ENCODE measurements around the gene TENT5A. TPM values are rescaled to one million over a fixed set of nuclear protein-coding genes. Genes with fewer than 3 reads are reported as not detected.

Gene TENT5A
- total RNA-seq, 1 donor from 2014 or later = 15.2 TPM

DNA sequence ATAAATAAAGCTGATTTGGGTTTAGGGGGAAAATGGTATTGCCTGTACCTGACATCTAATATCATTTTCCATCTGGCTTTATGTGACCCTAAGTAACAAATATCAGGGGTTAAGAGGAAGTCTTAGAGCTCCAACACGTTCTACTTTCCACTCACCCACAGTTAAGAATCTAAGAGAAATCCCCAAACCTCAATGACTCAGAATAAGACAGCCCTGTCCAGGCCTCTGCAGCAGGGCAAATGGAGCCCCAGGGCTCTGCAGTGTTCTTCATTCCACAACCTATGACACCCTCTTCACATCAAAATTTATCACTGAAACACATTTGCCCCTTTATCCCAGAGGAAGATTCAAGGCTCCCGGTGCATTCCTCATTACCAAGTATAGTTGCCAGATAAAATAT lies 20.3 kb upstream of the TENT5A start:
- no peak for DNase-seq (ENCODE audit: low spot score)

DNA sequence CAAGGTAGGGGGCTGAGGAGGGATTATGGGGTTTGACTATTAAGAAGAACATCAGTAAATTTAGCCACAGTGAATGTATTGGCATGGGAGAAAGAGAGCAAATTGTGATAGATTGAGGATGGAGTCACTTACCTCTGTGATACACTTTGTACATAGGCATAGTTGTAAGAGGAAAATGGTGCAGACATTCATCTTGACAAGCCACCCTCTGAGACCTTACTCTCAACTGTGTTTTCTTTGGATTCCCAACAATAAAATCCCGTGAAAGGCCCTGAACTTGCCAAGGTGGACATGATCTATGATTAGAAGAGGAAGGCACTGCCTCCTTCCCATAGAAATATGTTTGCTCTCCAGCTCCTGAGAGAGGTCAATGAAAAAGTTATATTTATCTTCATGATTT lies 18.6 kb upstream of the TENT5A start:
- no peak for DNase-seq (ENCODE audit: low spot score)

DNA sequence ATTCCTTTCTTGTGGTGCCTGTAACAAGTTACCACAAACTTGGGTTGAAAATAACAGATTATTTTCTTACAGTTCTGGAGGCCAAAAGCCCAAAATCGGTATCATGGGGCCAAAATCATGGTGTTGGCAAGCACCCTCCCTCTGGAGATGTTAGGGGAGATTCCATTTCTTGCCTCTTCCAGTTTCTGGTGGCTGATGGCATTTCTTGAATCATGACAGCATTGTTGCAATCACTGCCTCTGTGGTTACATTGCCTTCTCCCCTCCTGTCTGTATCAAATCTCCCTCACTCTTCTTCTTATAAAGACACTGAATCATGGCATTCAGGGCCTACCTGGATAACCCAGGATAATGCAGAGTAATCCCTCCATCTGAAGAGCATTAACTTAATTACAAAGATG lies 17.9 kb upstream of the TENT5A start:
- no peak for DNase-seq (ENCODE audit: low spot score)

GRCh38 chr6:81769824-81770223 lies 17.3 kb upstream of the TENT5A start:
- DNase-seq (ENCODE audit: low spot score) = no peak

GRCh38 chr6:81768150-81768942 lies 15.9 kb upstream of the TENT5A start:
- no peak for DNase-seq (ENCODE audit: low spot score)

DNA sequence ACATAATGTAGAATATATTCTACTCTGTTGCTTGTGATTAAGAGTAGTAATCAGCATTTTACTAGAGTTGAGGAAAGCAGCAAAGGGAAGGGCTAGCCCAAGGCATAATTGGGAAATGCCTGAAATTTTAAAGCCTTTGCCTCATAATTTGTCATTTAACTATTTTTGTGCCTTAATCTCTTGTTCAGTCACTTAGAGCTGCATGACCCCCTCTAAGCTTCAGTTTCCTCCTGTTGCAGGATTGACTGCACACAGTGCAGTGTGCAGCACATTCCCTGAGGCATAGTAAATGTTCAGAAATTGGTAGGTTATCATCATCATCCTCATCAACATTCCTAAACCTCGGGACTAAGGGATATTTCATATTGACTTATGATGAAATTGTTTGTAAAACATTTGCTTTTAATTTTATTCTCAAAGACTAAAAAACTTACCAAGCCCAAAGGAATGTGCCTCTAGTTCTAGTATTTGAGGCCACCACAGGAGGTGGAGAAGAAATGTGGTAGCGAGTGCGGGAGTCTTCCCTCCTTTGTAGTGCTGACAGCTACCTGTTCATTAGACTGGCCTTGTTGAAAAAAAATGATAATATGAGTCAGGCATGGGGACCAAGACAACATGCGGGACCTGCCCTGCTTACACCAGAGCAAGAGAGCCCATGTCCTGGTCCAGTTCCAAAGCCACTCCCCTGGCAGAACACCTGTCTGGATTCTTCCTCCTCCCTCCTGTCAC lies 14.8 kb upstream of the TENT5A start:
- DNase-seq (ENCODE audit: low spot score) = no peak

GRCh38 chr6:81766482-81767069 lies 14.1 kb upstream of the TENT5A start:
- no peak for DNase-seq (ENCODE audit: low spot score)

- DNase-seq (ENCODE audit: low spot score) = no peak
Observed at GRCh38 chr6:81764531-81764930, 12.1 kb upstream of the TENT5A start.

DNA sequence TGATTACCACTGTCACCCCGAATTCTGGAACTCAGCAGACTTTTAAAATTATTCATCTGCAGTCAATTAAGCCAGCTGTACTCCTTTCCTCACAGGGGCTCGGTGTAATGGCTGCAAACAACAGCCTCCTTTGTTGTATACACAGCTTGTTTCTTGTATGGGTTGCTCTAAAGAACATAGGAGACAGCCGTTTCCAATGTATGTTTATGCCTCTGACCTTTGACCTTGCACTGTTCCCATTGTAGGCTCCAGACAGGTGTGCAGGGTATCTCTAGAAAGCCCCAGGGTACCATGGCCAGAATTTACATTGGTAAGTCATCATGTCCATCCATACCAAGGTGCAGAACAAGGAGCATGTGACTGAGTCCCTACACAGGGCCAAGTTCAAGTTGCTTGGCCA lies 11.5 kb upstream of the TENT5A start:
- no peak for DNase-seq (ENCODE audit: low spot score)

- no peak for DNase-seq (ENCODE audit: low spot score)
Observed at GRCh38 chr6:81763051-81763450, 10.6 kb upstream of the TENT5A start.

- DNase-seq (ENCODE audit: low spot score) = no peak
Observed at GRCh38 chr6:81762606-81763005, 10.1 kb upstream of the TENT5A start.

DNA sequence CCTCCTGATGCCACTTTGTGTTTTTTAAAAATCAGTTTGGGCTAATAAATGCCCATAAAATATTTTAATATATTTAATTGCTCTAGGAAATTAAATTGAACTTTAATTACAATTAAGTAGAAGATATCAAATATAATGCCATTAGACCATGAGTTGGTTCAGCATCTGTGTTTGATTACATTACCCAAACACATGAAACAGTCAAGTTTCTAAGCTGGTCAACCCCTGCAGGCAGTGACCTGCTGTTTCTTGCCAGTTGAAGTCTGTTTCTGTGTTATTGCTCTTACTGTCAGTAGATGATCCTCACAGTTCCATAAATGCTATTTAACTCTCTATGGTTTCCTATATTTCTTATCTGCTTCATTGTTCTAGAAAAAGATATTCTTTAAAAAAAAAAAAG lies 9.7 kb upstream of the TENT5A start:
- no peak for DNase-seq (ENCODE audit: low spot score)

DNA sequence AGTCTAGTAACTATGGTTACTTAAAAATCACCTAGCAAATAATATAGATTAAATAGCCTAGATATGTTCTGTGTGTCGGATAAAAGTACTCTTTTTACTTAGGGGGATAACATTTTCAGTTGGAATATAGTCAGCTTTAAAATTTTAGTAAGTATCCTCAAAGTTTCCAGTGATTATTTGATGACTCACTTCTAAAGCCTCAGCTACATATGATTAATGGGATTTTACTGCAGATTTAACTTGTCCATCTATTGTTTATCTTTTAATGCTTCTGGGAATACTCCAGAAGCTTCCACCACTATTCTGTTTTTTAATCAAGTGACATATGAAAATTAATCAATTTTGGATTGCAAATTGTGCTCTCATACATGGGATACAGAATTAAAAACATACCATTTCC lies 8.7 kb upstream of the TENT5A start:
- no peak for DNase-seq (ENCODE audit: low spot score)

- no peak for DNase-seq (ENCODE audit: low spot score)
Observed at GRCh38 chr6:81759782-81760181, 7.3 kb upstream of the TENT5A start.

- no peak for DNase-seq (ENCODE audit: low spot score)
Observed at GRCh38 chr6:81758221-81758620, 5.7 kb upstream of the TENT5A start.

- no peak for DNase-seq (ENCODE audit: low spot score)
Observed at GRCh38 chr6:81756690-81757089, 4.2 kb upstream of the TENT5A start.

DNA sequence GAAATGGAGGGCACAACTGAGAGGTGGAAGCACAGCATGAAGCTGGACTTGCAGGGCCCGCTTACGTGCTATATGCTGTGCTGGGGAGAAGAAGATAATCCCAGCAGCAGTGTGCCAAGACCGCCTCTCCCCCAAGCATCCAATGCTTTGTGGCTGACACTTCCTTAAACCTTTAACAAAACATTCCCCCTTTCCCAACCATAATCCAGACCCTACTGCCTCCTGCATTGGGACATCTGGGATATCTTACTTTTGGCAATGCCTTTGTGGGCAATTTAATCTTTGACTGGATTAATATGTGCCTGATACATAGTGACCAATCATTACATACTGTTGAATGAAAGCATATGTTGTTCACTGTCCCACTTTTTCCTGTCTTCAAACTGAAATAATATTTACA lies 3.1 kb upstream of the TENT5A start:
- DNase-seq (ENCODE audit: low spot score) = no peak

DNA sequence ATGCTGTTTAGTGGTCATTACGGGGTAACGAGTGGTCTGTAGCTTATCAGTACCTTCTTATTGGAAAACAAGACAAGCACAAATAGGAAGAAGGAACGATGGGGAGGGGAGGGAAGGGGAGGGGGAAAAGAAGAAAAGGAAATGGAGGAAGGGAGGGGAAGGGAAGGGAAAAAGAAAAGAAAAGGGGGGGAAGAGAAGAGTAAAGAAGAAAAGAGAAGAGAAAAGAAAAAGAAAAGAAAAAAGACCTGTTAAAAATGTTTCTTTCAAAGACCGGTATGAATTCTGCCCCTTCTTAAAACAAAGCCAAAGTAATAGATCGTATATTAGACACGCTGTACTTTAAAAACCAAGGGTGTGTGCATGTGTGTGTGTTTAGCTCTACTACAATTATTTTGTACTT lies 2.4 kb upstream of the TENT5A start:
- no peak for DNase-seq (ENCODE audit: low spot score)

DNA sequence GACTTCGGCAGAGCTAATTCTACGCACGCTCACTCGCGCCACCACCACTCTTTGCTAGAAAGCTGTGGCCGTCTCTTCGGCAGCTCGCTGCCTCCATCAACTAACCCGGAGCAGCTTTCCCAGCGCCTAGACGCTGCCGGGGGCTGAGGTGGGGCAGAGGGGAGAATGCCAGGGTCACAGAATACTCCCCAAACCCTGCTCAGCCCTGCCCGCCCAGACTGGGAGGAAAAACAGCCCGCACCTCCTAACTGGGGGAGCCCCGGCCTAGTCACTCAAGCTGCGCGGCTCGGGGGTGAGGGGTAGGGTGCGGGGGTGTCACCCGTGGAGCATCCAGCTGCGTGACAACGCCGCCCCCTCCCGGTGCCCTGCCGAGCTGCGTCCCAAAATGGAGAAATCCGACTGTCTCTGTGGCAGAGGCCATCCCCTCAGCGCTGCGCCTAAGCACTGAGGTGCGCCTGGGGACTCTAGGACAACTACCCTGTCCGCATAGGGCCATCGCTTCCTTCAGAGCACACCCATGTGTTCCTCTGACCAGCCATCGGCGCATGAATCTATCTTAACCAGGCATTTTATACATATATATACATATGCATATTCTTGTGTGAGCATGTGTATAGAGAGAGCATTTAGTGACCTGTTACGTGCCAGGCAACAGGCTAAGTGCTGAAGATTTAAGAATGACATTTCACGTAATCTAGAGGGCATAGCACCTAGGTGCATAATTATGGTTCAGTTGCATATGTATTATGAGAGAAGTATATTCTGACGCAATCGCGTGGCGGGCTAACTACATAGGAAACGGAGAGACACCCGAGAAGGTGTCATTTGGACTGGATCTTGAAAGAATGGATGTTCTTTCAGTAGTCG lies 1.5 kb upstream of the TENT5A start:
- DNase-seq (ENCODE audit: low spot score) = peak; percentile 96

DNA sequence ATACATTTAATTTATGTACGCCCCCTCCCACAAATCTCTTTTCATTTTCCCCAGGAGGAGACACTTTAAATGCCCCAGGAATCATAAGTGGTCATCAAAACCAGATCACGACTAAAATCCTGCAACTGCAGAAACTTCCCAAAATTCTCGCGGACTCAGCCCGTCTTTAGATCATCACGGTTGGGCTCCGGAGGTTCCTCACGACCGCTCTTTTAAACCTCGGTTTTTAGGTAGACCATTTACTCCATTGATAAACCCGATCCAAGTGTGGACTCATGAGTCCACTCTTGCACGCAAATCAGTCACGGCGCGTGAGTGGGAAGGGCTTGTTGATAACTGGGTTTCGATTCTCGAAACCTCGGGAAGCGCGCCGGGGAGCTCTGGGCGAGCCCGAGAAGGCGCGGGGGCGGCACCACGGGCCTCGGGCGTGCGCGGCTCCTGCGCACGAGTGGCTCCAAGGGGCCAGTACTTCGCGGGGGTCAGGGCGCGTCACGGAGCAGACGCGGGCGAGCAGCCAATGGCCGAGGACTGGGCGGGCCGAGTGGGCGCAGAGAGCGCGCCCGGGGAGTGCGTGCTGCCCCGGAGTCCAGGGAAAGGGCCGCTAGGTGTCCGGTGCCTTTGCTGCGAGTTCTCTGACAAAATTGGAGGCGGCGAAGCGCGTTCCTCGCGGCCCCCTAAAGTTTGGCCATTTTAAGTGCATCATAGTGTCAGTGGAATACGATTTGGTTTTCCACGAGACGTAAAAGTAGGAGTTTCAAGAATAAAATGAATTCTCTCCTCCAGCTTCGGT lies 635 bp upstream of the TENT5A start:
- peak; percentile 98 for DNase-seq (ENCODE audit: low spot score)

Data from mesenteric fat pad (tissue), 1 donor.